ENCODE results near the gene TRIO.

Gene TRIO

DNA sequence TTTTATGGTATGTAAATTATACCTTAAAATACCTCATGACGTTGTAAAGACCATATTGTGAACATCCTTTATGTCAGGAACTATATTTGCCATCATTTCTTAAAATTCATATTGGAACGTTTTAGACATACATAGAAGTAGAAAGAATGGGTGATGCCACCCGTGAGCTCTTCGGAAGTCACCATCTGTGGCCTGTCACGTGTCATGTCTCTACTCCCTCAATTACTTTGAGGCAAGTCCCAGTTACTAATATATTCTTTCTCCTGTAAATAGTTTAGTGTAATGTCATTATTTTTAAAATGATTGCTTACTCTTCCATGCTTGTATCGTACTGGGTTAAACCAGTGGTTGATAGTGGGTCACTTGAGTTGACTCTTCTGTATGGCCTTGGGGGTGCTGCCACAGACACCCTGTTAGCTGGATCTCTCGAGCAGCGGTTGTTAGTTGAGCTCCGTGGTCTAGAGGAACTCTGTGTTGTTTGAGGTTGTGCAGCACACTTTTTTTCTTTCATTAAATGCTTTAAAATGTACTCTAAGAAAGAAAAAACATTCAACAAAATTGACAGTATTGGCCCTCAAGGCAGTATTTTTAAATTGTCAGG, 66.2 kb downstream of the TRIO start:
- no peak for DNase-seq (ENCODE audit: low read depth)

DNA sequence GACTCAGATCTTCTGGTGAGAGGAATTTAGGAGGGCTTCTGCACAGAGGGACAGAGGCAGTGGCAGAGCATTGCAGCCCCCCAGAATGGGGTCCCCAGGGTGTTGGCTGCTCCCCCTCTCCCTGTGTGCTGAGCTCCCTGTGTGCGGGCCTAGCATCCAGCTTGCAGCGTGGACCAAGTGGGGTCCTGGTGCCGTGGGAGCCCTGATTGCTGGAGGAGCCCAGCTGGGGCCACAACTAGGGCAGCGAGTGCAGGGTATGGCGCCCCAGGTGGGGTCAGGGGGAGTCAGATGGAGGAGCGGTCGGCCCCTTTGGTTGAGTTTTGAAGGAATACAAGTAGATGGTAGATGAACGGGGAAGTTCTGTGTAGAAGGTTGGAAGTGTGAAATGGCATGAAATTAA, 66.7 kb downstream of the TRIO start:
- DNase-seq (ENCODE audit: low read depth) = no peak

DNA sequence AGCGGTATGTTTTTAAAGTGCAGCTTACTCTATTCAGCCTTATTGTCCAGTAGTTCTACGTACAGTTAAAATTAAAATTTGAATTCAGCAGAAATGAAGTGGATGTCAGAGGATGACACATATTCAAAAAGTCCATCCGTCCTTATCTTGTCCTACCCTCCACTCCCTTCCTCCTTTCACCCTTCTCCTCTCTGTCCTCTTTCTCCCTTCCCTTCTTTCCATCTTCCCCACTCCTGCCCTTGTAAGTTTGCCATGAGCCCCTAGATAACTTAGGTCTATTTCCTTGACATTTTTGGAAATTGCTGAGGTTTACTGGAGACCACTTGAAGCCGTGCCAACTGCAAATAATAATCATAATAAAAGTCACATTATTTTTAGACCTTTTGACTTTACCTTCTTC, 67.6 kb downstream of the TRIO start:
- DNase-seq (ENCODE audit: low read depth) = no peak

DNA sequence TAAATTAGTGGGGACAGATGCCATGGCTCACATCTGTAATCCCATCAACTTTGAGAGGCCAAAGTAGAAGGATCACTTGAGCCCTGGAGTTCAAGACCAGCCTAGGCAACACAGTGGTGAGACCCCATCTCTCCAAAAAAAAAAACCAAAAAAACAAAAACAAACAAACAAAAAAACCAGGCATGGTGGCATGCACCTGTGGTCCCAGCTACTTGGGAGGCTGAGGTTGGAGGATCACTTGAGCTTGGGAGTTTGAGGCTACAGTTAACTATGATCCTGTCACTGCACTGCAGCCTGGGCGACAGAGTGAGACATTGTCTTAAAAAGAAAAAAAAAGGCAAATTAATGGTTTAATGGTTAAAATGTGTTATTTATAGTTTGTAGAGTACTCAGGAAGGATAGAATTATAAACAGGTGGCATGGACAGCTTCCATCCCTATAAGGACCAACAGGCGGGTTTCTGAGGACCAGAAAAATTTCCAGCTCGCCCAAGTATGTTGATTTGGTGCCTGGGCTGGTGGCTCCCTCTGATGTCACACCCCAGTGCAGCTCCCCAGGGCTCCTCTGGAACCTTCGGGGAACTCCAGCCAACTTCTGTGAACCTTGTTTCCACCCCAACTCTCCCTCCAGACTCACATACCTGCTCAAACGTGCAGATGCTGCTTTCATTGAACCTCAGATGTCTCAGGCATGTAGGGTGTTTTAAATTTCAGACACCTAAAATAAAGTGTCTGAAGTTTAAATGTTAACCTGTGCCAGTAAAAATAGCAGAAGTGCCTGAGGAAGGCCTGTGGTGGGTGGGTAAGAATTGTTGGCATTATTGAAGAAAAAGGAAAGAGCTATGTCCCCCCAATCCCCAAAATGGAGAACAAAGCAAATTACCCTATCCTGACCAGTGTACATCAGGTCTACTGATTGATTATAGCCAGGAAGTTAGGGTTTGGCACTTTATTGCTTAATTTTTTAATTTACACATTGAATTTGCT, 69.0 kb downstream of the TRIO start:
- no peak for DNase-seq (ENCODE audit: low read depth)

DNA sequence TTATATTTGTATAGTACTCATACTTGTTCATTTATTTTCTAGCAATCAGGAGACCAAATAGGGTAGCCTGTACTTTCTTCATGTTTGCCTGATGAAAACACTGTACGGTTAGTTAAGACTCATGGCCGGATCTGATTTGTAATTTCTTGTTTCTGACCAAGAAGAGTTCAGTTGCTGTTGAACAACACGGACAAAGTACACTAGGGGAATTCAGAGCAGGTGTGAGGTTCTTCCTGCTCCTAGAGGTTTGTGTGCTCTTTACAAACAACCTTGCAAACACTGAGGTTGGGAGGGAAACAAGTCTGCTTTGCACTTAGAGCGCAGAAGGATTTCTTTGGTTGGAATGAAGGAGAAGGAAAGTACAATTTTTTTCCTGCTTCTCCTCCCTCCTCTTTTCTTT, 69.7 kb downstream of the TRIO start:
- no peak for DNase-seq (ENCODE audit: low read depth)

DNA sequence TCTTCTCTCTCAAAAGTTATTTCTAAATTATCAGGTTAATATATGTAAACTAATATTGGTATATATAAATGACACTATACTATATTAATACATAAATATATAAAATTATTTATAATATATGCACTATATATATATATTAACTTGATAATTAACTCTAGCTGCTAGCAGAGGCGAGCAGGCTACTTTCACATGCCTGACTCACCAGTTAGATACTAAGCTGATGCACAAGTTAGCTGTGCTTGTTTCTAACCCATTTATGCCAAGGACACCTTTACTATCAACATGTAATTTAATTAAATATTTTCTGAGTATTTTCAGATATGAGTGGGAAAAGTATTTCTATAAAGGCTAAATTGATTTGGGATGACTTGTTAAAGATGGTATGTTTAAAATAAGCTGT, 70.1 kb downstream of the TRIO start:
- DNase-seq (ENCODE audit: low read depth) = no peak

DNA sequence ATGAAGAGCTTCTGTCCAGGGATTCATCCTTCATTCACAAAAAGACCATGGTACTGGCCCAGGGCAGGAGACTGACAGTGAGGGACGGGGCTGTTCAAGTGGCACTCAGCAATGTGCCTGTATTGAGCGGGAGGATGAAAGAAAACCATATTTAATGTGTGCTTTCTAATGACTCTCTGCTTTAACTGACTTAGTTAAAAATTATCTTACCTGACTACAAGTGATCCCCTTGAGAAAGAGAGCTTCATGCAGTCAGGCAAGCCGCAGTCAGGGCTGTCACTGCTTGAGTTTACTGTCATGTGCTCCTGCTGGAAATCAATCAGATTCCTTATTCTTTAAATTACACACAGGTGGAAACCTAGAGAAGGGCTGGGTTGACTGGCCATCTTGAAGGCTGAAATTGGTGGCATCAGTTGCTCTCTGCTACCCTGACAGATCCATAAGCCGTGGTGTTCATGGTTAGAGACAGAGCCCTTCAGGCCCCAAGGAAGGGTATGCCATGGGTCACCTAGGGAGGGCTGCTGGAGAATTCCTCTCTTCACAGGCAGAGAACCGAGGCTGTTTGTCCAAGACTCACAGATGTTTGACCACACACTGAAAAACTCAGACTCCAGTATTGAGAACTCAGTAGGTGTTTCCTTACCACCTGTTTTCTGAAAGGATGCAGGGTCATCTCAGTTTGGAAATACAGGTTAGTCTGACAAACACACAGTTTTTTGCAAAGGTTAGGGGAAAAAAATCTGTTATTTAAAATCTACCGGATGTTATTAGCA, 70.9 kb downstream of the TRIO start:
- no peak for DNase-seq (ENCODE audit: low read depth)

DNA sequence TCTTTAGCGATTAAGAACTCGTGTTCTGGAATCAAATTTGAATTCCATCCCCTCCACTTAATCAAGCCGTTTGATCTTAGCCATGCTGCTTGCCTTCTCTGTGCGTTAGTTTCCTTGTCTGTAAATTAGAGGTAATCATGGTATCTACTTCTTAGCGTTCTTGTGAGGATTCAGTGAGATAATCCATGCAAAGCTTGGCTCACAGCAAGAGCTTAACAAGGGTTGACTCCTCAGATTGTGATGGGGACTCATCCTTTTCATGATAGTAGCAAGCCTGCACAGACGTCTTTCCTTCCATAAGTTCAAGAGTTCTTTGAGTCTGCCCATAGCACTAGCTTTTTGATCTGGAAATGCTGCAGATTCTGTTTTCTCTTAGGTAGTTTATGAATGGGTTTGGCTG, 72.8 kb downstream of the TRIO start:
- DNase-seq (ENCODE audit: low read depth) = no peak

DNA sequence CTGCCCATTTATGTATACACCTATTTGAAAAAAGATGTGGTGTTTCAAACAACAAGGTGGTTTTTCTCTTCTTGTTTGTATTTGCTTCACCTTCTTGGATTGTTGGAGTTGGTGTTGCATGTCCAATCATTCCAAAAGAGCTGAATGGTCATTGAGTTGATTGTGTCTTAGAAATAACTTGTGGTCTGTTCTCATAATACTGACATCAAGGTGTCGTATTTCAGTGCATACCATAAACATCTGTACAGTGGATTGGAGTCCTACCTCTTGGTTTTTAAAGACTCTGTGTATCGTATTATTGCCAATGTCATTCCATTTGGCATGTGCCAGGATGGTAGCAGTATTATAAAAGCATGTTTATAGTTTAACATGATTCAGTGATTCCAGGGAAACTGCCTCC, 73.2 kb downstream of the TRIO start:
- DNase-seq (ENCODE audit: low read depth) = no peak

DNA sequence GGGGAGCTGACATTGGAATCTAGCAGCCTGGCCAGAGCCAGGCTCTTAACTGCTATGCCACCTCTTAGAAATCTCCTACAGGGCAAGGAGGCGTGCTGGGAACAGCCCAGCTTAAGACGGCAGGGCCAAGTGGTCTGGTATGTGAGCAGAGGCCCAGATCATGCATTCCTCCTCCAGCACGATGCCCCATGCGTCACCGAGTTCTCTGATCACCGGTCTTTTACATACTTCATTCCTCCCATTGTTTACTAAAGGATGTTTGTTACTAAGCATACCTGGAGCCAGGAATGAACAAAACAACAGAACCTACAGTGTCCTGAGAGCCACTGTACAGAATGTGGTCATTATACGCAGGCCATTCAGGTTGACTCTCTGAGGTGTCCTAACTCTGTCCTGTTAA, 73.8 kb downstream of the TRIO start:
- no peak for DNase-seq (ENCODE audit: low read depth)

DNA sequence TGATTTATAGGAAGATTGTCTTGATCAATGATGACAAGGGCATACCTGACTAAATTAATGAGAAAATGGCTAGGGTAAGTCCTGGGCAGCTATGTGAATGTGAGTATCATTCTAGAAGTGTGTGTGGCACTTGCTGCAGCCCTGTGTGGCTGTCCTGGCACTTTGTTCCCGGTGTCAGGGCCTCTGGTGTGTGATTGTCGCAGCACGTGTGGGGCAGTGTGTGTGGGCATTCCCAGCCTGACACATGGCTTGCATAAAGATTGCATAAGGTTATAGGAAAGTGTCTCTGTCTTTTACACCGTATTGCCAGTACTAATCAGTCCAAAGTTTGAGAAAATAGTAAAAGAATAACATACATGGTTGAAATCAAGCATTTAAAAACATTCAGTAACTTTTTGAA, 74.4 kb downstream of the TRIO start:
- no peak for DNase-seq (ENCODE audit: low read depth)

DNA sequence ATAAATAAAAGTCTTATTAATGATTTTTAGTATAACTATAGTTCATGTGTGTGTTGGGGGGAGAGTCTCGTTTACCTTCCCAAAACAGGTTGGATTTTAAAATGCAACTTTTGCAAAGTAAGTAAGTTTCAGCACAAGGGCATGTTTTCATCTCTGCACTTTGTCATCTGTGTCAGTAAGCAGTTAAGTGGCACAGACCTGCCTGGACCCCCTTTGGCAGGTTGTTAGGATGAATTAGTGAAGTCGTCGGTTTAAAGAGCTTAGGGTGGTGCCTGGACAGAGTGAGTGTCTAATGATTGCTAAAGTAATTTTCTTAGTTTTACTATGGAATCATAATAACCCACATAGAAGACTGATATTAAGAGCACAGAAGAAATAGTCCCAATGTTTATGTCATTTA, 74.9 kb downstream of the TRIO start:
- DNase-seq (ENCODE audit: low read depth) = no peak

DNA sequence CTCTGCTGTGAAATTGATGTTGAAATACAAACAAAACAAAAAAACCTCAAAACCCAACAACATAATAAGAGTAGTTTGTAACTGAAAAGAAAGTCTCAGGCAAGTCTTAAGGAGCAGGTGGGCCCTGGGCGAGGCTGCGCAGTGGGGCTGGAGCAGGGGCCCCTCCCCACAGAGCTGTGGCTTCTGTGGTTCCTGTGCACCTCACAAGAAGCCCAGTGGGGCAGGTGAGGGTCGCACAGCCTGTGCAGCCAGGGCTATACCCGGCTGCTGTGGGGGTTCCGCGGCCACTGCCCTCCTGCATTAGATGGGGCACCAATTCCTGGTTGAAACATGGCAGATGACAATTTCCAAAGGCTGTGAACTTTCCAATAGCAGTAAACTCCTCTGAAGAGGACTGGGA, 75.3 kb downstream of the TRIO start:
- no peak for DNase-seq (ENCODE audit: low read depth)

DNA sequence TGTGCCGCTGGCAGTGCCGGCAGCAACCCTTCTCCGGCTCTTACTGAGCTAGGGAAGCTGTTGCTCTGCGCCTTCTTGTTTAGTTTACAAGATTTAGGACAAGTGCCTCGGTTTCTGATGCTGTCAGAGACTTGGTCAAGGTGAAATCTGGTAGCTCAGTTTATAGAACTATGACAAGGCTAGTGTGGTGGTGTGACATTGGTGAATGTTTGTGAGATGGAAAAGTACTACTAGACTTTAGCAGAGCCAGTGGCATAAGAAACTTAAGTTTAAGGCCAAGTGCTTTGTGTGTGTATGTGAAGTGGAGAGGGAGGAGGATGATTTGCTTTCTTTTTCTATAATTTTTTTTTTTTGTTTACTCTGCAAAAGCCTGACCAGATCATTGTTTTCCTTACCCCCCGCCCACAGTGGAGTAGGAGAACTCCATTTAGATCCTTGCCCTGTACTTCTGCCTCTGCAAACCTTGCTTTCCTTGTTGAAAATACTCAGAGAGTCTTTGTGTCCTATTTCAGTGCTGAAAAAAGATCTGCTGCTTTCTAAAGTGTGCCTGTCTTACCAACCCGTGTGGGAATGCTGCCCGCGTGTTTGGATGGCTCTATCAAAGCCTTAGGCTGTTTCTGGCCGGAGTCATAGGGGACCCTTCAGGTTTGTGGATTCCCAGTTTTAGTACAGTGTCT, 75.9 kb downstream of the TRIO start:
- DNase-seq (ENCODE audit: low read depth) = no peak

DNA sequence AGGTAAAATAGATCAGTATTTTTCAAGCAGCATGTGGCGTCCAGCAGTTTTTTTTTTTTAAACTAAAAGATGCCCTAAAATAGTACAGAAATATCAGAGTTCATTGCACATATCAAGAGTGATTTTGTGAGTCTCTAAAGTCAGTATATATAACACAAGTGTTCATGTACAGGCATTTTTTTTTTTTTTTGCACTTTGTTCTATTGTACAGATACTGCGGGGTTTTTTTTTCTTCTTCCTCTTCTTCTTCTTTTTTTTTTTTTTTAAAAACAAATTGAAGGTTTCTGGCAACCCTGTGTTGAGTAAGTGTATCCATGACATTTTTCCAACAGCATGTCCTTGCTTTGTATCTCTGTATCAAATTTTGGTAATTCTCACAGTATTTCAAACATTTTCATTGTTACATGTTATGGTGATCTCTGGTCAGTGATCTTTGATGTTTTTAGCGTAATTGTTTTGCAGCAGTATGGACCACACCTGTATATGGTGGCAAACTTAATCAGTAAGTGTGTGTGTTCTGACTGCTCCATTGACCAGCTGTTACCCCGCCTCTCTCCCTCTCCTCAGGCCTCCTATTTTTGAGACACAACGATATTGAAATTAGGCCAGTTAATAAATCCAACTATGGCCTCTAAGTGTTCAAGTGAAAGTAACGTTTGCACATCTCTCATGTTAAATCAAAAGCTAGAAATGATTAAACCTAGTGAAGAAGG, 76.8 kb downstream of the TRIO start:
- no peak for DNase-seq (ENCODE audit: low read depth)

DNA sequence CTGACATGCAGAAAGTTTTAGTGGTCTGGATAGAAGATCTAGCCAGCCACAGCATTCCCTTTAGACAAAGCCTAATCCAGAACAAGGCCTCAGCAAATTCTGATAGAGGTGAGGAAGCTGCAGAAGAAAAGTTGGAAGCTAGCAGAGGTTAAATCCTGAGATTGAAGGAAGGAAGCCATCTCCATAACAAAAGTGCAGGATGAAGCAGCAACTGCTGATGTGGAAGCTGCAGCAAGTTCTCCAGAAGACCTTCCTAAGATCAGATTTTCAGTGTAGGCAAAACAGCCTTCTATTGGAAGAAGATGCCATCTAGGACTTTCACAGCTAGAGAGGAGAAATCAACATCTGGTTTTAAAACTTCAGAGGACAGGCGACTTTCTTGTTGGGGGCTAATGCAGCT, 77.5 kb downstream of the TRIO start:
- no peak for DNase-seq (ENCODE audit: low read depth)

DNA sequence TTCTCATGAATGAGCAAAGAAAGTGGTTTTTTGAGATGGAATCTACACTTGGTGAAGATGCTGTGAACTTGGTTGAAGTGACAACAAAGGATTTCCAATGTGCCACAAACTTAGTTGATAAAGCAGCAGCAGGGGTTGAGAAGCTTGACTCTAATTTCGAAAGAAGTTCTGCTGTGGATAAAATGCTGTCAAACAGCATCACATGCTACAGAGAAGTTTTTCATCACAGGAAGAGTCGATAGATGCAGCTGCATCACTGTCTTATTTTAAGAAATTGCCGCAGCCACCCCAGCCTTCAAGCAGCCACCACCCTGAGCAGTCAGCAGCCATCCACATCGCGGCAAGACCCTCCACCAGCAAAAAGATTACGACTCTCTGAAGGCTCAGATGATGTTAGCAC, 78.6 kb downstream of the TRIO start:
- no peak for DNase-seq (ENCODE audit: low read depth)

DNA sequence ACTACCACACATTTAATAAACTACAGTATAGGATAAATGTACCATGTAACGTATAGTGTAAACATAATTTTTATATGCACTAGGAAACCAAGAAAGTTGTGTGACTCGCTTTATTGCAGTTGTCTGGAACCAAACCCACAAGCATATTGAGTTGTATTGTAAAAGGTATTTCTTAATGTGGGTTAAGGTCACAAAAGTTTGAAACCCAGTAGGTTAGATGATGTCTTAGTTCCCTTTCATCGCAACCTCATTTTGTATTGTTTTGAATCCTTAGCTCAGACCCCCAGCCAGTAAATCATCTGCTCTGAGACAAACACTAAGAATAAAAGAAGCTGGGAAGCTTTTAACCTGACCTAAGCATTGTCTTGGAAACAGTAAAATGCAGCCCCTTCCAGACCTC, 79.1 kb downstream of the TRIO start:
- DNase-seq (ENCODE audit: low read depth) = no peak

DNA sequence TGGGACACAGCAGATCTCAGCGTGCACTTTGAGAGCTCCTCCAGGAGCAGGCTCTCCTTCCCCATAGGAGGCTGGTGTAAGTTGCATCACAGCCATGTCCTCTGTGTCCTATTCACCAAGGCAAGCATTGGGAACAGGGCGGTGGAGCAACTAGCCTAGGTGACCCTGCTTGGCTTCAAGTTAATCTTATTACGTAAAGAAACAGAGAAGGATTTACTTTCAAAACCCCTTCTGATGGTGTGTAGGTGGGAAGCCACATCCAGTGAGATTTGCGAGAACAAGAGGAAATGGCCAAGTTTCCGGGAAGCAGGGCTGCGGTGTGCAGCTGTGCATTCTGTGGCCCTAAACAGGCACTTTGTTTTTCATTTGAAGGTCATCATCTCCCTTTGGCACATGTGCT, 80.2 kb downstream of the TRIO start:
- DNase-seq (ENCODE audit: low read depth) = no peak

DNA sequence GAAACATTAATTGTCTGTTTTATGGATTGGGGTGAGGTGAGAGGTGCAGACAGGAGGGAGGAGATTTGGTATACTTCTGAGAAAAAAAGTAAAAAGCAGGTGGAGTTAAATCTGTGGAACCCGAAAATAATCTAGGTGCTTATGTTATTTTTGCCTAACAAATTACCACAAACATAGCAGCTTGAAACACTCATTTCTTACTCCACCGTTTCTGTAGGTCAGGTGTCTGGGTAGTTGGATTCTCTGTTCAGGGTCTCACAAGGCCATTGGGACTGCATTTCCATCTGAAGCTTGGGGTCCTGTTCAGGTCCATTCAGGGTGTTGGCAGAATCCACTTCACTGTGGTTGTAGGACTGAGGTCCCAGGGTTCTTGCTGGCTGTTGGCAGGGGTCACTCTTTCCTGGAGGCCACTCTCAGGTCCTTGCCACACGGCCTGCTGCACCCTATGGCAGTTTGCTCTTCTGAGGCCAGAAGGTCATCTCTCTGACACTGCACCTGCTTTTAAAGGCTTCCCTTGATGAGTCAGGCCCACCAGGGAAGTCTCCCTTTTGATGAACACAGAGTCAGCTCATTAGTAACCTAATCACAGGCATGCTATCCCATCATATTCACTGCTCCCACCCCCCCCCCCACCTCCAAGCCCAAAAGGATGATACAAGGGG, 82.2 kb downstream of the TRIO start:
- no peak for DNase-seq (ENCODE audit: low read depth)

DNA sequence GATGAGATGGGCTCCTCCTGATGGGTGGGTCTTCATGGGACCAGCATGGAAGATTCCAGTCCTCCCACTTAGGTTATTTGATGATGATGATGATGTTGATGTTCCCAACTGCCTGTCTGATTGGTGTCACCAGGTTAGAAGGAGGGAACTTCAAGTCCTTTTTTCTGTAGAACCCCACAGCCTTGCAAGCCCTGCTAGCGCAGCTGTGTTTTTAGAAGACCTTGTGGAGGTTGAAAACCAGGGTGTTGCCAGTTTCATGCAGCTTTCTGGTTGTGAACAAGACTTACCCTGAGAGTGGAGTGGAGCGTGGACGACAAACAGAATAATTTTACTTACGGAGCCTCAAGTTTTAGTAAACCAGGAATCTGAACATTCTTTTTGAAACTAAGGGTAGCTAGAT, 83.0 kb downstream of the TRIO start:
- no peak for DNase-seq (ENCODE audit: low read depth)
